Left renal cortex interstitium (tissue), 4 donors: Measurements from ENCODE around the gene RPL7A. TPM values are rescaled to one million over a fixed set of nuclear protein-coding genes. Genes with fewer than 3 reads are reported as not detected.
"Not testable (repeated sequence)": the region's sequence is repeated elsewhere in the genome, so short reads cannot be mapped to it uniquely, and the experiment has no call there.

ENCODE experiments used
- DNase-seq, 4 donors: peaks; one replicate each; pipeline ENCODE4 v3.0.0-alpha.2; 2013; ENCODE audit warnings: low read depth in 4 of 4, low spot score in 2 of 4, missing footprints in 1 of 4
- polyA plus RNA-seq, 4 donors: library from polyadenylated mRNA; unstranded; fragments of 120-200 nt; gene quantifications; one replicate each; pipeline ENCODE4 v1.2.1, GENCODE V29; 2013; ENCODE audit not compliant: insufficient read length in 4 of 4

RPL7A gene
- polyA plus RNA-seq = 1,000 to 10,000 TPM; 2,281 to 2,842 (median 2,604) TPM

DNA sequence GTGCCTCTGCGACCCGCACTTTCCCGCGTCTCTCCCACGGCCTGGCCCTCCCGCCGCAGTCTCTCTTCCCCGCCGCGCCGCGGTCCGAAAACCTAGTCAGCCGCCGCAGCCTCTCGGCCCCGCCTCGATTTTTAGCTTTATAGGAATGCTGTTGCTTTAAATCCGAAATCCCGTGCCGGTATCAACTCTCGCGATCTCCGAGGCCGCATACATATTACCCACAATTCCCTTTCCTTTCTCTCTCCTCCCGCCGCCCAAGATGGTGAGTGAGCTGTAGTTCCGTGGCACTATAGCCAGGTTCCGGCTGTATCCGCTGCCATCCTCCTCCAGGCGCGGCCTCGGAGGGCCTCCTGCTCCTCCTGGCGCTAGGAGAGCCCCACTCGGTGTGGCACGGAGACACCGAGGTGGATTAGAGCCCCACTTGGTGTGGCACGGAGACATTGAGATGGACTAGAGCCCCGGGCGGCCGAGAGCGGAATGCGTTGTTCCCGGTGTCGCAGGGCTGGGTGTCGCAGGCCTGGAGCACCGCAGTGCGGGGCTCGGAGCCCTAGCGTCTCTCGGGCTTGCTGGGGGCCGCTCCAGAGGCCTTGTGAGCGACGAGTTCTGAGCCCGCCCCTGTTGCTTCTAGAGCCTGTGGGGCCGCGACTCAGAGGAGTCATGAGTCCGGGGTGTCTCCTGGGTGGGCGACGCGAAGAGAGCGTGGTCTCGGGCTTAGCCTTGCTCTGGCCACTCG is at the start of gene RPL7A, which contains the start of gene MED22:
Gene RPL7A (plus strand): TSS at position 234 of the 733 bp plus-strand sequence. CDS start 26 bp downstream, at position 260.
Gene MED22 (minus strand): TSS at position 147 of the 733 bp plus-strand sequence. CDS start 1,469 bp downstream, outside the sequence.
- DNase-seq = peak; percentile 91 to 95 (median 94)

DNA sequence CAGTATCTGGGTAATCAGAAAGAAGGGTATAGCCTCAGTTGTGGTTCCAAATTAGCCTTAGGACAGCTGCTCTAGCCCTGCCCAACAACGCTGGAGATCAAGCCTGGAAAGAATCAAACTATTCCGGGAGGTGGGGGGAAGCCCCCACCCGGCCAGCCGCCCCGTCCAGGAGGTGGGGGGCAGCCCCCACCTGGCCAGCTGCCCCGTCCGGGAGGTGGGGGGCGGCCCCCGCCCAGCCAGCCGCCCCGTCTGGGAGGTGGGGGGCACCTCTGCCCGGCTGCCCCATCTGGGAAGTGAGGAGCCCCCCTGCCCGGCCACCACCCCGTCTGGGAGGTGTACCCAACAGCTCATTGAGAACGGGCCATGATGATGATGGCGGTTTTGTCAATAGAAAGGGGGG is 48.0 kb upstream of the RPL7A start:
- DNase-seq = not testable (repeated sequence)

DNA sequence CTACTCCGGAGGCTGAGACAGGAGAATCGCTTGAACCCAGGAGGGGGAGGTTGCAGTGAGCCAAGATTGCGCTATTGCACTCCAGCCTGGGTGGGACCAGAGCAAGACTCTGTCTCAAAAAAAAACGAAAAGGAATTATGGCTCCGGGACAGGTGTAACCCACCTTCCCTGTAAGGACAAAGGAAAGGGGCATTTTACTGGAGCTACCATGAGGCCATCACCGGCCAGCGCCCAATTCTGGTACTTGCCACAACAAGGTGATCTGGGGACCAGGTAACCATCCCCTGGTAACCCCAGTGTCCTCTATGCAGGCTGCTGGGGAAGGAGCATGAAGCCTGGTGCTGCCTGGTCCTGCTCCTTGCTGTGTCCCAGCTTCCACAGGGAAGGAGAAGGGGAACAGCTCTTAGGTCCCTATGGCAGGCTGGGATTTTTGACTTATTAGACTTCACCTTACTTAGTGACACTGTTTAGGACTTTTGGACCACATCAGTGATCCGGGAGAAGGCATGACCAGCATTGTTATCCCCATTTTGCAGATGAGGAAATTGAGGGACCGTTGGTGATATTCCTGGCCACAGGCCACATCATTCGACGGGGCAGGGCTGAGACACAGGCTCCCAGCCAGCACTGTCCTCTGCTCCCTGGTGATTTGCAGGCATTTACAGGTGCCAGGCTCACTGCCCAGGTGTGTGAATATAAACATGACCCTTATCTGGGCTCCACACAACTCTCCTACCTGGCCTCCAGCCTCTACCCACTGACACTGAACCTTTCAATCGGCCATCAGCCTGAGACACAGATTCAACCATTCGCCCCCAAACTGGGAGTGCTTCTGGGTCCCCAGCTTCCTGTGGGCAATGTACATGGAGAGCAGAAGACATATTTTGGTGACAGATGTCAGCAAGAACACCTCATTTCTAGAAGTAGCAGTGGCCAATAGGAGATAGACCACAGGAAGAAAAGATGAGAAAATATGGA is 46.5 kb upstream of the RPL7A start:
- no peak for DNase-seq

DNA sequence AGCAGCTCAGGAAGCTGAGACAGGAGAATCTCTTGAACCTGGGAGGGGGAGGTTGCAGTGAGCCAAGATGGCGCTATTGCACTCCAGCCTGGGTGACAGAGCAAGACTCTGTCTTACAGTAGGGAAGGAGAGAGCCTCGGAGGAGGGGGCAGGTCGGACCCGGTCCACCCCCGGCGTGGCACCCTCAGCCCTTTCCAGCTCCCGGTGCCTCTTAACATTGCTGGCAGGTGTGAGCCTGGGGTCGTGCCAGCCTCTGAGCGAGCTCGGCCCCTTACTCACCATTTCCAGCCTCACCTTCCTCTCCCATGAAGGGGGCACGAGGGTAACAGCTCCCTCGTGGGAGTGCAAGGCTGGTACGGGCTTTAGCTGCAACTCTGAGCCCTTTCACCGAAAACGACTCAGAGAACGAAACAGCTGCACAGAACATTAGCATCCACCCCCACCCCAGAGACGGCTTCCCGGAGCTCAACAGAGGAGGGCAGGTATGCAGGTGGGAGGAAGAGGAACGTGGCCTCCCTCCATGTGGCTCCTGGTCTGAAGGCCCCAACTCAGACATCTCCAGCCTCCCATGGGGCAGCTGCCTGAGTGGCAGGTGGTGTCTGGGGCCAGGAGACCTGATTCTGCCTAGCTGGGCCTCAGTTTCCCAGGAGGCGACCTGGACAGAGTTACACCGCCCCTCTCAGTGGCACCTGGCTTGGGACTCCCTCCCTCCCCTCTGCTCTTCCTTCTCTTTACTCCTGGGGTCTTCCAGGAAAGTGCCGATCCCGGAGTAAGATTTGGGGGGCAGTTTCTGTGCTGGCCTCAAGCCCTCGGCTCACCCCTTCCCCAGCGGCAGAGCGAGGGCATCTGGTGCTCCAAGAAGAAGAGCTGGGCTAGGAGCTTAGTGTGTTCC is 44.5 kb upstream of the RPL7A start:
- DNase-seq = no peak

DNA sequence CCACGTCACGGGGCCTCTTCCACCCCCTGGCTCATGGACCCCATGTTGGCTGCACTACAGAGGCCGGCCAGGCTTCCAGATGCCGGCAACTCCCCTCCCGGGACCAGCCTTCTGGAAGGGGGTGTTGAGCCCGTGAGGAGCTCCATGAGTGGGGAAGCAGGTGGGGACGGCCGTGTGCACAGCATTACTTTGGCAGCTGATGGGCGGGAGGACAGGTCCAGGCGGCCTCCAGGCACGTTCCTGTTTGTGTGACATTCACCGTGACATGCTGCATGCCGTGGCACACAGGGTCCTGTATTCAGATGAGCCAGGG is 43.9 kb upstream of the RPL7A start:
- DNase-seq = no peak

DNA sequence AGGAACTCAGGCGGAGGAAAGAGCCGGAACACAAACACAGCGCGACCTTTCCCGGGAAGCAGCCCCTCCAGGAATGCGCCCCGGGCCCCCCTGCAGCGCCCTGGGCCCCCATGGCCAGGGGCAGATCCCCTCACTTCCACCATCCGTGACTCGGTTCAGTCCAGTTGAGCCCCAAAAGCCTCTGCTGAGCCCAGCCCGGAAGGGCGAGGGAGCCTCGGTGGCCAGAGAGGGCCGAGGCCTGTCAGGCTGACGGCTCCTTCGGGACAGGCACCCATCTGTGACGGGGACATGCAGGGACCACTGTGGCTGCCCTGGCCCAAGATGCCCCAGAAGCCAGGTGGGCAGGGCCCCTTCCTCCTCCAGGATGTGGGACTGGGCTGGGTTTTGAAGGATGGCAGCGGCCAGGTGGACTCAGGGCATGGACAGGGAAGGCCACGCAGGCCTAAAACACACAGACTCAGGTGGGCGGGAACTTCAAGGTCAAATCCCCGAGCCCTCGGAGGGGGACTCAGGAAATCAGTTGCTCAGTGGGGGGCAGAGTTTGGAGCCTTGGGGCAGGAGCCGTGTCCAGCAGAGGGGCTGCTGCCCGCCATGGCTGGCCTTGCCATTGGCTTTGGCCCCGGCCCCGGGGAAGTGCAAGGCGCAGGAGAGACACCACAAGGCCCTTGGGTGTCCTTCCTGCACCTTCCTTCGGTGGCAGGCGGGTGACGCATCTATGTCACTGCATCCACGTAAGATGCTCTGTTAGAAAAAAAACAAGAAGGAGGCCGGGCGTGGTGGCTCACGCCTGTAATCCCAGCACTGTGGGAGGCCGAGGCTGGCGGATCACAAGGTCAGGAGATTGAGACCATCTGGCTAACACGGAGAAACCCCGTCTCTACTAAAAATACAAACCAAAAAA is 43.3 kb upstream of the RPL7A start:
- DNase-seq = no peak

DNA sequence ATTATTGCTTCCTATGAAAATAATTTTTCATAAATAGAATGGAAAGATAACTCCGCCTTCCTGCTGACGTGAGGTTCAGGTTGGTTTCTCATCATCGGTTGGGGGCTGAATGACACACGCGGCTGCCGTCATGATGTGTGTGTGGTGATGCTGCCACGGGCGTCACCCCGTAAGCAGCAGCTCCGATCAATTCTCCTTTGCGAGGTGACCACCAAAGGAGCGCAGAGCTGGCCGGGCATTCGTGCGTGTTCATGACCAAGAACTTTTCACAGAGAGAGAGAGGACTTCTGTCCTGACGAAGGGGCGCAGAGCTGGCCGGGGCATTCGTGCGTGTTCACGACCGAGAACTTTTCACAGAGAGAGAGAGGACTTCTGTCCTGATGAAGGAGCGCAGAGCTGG is 42.3 kb upstream of the RPL7A start:
- no peak for DNase-seq

DNA sequence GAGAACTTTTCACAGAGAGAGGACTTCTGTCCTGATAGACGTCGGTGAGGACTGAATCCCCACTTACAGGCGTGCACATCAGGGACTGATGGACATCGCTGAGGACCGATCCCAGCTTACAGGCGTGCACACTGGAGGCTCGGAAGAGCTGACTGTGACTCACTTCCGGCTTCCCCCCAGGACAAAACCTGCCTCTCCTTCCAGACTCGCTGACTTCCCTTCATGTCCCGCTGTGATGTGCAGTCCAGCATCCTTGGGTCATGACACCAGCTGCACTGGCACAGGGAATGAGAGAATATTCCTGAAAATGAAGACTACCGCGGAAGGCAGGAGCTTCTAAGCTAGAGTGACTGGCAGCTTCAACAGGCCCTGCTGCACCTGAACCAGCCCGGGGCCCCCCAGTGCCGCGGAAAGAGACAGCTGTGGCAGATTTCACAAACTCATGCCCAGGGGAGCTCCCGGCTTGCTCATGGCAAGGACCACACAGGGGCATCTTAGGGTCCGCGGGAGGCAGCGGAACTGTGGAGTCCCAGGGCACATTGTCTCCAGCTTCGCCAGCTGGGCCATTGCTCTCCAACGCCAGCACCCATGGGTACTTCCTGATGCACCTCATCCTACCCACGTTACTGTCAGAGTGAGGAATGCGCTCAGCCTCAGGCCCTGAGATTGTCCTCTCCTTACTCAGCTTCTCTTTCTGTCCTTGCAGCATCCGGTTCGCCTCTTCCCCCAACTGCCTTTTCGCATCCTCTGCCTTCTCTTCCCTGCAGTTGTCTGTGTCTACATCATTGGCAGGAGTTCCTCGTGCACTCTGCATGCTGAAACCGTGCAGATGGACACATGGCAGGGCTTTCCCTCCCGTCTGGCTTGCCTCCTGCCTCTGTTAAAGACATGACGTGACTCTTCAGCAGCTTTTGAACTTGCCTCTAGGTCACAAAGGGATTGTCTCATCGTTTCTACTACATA is 41.5 kb upstream of the RPL7A start:
- DNase-seq = no peak

DNA sequence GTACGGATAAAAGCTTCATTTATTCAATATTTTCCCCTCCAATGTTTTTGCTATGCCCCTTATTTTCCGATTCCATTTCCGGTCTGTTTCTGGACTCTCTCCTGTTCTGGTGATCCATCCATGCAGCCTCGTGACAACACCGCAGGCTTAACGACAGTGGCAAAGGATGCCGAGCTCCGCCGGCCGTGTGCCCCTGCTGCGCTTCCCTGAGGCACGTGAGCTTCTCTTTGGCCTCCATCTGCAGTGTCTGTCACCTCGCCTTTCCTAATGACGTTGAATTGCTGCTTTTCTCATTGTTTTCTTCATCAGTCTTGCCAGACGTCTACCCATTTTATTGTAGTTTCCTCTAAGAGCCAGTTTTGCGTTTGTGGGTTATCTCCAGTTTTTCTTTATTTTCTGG is 40.7 kb upstream of the RPL7A start:
- DNase-seq = no peak

DNA sequence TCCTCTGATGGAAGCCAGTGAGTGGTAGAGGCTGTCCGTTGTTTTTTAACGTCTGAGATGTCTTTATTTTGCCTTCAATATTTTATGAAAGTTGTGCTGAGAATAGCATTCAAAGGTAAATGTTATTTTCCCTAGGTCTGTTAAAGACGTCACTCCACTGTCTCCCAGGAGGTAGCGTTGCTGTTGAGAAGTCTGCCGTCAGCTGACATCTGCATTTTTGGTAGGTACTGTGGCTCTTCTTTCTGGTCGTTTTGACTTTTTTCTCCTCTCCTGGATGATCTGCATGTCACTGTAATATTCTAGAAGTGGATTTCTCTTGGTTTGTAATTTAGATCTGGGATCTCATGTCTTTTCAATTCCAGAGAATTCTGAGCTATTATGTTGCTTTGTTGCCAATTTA is 38.4 kb upstream of the RPL7A start:
- DNase-seq = no peak

DNA sequence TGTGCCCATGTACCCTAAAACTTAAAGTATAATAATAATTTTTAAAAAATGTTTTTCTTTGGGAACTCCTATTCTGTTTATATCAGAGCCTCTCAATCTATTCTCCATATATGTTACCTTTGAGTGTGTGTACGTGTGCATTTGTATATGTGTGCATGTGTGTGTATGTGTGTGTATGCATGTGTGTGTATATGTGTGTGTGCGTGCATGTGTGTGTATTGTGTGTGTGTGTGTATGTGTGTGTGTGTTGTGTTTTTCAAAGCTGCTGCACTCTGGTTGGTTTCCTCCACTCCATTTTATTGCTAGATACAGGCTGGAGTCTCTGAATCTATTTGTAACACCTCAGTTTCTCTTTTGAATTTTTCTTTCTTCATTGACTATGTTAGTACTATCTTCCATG is 32.0 kb upstream of the RPL7A start:
- DNase-seq = no peak

DNA sequence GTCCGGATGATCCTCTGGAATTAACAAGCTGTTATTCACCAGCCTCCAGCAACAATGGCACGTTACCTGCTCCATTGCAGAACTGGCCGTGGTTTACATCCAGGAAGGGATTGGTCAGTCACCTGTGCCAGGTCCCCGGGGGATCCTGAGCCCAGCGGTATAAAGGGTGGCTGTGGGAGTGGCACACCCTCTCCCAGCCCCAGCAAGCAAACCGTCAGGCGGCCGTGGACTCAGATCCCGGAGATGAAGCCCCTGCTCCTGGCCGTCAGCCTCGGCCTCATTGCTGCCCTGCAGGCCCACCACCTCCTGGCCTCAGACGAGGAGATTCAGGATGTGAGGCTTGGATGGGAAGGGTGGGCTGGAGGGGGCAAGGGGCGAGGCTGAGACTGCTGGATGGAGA is 30.5 kb upstream of the RPL7A start:
- not testable (repeated sequence) for DNase-seq

DNA sequence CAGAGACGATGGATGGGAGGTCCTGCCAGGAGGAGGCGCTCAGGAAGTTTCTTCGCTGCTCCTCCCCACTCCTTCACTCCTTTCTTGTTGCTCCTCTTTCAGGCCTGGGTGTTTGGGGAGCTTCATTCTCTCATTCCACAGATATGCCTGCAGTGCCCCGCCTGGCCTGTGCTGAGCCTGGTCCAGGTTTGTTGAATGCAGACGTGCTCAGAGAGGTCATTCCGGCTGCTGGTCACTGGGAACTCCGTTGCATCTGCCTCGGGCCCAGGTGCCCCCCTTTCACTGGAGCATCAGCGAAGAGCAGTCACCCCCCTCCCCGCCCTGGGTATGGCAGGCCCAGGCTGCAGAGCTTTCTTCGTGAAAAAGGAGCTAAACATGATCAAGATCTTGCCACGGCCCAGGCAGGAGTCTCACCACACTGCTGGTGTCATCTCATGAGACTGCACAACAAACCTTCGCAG is 27.6 kb upstream of the RPL7A start:
- DNase-seq = no peak

DNA sequence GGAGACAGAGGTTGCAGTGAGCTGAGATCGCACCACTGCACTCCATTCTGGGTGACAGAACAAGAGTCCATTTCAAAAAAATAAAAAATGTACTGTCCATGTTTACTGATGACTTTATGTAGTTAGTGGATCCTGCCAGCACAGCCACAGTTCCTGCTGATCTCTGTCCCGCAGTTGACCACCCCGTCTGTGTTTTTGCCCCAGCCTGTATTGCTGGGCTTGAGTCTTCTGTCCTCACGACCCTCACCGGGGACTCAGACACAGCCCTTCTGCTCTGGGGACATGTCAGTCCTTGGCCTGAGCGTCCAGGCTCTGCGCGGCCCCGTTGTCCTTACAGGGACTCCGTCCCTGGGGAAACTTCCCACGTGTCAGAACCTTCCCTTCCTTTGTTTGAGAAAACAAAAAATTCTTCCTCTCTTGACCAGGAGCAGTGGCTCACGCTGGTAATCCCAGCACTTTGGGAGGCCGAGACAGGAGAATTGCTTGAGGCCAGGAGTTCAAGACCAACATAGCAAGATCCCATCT is 26.5 kb upstream of the RPL7A start:
- no peak for DNase-seq

DNA sequence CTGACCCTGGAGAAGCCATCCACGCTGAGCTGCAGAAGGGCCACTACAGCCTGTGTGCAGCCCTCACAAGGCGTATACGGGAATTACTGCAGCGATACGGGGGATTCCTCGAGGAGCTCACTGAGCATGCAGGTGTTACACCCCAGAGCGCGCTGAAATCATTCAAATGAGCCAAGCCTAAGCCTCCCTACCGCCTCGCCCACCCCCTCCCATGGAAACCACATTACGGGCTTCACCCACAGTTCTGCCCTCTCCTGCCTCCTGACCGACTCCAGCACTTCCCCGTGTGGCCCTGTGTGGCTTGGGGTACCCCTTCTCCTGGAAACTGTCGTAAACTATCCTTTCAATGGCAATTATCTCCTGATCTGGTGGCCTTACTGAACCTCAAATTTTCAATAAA is 25.3 kb upstream of the RPL7A start:
- DNase-seq = no peak

DNA sequence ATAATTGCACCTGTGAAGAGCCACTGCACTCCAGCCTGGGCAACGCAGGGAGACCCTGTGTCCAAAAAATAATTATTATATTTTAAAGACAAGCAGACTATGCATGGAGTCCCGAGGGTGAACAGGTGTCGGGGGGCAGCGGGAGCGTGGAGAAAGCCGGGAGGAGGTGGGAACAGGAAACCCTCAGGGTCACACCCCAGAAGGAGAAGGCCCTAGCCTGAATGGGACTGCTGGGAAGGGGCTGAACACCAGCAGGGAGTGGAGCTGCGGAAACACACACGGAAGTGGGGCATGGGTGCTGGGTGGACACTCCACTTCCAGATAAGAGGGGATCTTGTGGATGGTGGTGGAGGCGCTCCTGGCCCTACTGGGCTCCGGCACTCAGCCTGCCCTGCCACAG is 24.8 kb upstream of the RPL7A start:
- DNase-seq = no peak

DNA sequence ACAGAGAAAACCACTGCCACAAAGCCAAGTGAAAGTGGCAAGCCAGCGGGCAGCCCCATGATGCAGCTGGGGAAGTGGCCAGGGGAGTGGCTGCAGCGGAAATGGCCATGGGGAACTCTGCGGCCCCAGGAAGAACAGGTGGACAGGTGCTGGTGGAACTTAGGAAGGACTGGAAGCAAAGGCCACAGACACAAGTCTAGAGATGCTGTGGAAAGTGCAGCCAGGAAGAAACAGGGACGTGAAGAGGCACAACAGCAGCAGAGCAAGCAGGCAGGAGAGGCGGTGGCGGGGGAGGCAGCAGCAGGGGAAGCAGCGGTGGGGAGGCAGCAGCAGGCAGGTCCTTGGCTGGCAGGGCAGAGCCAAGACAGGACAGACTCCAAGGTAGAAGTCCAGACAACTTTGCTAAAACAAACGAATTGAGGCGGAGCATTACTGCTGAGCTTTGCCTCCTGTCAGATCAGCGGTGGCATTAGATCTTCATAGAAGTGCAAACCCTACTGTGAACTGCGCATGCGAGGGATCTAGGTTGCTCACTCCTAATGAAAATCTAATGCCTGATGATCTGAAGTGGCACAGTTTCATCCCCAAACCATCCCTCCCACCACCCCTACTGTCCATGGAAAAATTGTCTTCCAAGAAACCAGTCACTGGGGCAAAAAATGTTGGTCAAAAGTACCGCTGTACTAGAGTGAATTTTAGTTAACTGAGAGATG is 23.9 kb upstream of the RPL7A start:
- DNase-seq = no peak
